DND-41 (cell line): ENCODE measurements around the gene ARHGEF4.

Source experiments
- EZH2 ChIP-seq: IDR thresholded peaks from 3 replicates; pipeline ENCODE4 v1.6.1; 2012; ENCODE audit warnings: borderline replicate concordance, low read depth, mild to moderate bottlenecking, moderate library complexity, low read length, inconsistent platforms; ENCODE audit not compliant: severe bottlenecking
- TF ChIP-seq, protein P1 (sequence below): IDR thresholded peaks from 2 replicates; pipeline ENCODE4 v1.5.1; 2012; ENCODE audit warnings: borderline replicate concordance, low read length, moderate library complexity, mild to moderate bottlenecking; ENCODE audit not compliant: poor library complexity, severe bottlenecking; ENCODE audit errors: extremely low read depth

DNA sequence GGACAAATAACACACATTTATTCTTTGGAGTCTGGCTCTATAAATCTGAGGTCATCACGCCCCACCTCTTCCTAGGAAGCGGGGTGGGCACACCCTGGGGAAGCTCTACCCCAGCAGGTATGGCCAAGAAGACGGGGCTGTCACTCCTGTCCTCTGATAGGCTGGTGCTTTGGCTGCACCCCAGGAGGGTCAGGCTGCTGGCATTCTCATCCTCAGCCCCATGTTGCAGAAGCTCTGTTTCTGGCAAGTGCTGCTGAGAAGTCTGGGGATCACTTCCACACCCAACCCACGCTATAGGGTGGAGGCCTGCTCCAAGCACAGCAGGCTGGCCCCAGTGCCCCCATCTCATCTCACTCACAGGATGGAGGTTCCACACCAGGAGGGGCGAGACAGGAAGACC, 17.6 kb downstream of the ARHGEF4 start:
- TF ChIP-seq, protein P1, sequence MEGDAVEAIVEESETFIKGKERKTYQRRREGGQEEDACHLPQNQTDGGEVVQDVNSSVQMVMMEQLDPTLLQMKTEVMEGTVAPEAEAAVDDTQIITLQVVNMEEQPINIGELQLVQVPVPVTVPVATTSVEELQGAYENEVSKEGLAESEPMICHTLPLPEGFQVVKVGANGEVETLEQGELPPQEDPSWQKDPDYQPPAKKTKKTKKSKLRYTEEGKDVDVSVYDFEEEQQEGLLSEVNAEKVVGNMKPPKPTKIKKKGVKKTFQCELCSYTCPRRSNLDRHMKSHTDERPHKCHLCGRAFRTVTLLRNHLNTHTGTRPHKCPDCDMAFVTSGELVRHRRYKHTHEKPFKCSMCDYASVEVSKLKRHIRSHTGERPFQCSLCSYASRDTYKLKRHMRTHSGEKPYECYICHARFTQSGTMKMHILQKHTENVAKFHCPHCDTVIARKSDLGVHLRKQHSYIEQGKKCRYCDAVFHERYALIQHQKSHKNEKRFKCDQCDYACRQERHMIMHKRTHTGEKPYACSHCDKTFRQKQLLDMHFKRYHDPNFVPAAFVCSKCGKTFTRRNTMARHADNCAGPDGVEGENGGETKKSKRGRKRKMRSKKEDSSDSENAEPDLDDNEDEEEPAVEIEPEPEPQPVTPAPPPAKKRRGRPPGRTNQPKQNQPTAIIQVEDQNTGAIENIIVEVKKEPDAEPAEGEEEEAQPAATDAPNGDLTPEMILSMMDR, result no peak
- no peak for TF ChIP-seq EZH2
